HG02981 (cell line): ENCODE results near the gene BTF3L4.
"Not testable (repeated sequence)": the region's sequence is repeated elsewhere in the genome, so short reads cannot be mapped to it uniquely, and the experiment has no call there.

Experiments
- ATAC-seq: cut with Tn5 transposase; IDR thresholded peaks from one replicate; pipeline ENCODE4 v1.9.1; 2021; ENCODE audit warnings: mild to moderate bottlenecking, moderate library complexity; ENCODE audit not compliant: unreplicated experiment

The BTF3L4 gene

DNA sequence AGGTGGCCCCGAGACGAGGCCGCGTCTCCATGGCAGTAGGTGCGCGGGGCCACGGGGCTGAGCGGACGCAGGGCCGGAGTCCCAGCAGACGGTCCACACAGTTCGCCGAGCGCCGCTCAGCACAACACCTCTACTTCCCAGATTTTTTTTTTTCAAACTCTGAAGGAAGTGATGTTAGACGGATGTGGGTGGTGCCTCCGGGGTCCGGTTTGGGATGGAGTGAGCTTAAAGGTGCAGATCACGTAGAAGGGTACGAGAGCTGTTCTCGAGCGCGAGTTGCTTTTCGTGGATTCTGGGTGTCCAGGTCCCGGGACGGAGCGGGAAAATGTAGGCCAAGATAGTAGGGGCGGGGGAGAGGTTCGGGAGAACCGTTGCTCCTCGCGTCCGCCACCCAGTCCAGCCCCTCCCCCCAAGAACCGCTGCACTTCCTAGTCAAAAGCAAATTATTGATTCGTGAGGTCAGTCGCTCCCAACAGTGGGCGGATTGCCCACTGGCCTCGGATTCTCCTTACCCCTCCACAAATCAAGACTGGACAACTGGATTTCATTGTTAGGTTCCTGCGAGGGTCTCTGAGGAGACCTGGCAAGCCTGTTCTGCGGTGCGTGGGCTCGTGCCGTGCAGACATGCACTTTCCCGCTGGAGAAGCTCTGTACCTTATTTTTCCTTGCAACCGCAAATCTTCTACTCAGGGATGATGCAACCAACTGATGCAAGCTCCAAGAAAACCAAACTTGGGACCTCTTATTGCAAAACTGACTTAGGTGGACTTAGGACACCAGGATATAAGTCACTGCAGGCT lies 829 bp upstream of the BTF3L4 start, which contains the start of gene TXNDC12:
TXNDC12 (minus strand) TSS at position 126 of the 800 bp plus-strand sequence; CDS start at position 31, 95 bp downstream.
- no peak for ATAC-seq

DNA sequence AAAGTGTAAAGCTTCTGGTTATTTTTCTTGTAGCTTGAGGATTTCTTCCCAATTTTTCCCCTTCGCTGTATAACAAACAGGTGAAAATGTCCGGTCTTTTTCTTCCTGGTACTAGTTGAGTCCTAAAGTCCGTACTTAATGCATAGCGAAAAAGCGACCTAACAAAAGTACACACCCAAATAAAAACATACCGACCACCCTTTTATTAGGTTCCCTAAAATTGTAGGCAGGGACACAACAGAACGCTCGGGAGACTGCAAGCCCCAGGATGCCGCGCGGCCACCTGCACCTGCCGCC lies 281 bp upstream of the BTF3L4 start:
- no peak for ATAC-seq

DNA sequence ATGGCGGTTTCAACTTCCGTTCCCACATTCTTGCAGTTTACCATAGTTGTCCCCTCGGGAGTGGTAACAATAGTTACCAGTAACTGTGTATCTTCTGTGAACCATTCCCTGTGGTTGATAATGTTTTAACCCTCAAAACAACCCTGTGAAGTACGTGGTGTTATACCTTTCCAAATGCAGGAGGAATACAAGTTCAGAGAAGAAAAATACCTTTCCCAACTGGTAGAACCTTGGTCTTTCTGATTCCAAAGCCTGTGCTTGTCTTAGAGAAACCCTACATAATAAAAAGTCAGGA lies 789 bp downstream of the BTF3L4 start:
- peak; percentile 44 for ATAC-seq

DNA sequence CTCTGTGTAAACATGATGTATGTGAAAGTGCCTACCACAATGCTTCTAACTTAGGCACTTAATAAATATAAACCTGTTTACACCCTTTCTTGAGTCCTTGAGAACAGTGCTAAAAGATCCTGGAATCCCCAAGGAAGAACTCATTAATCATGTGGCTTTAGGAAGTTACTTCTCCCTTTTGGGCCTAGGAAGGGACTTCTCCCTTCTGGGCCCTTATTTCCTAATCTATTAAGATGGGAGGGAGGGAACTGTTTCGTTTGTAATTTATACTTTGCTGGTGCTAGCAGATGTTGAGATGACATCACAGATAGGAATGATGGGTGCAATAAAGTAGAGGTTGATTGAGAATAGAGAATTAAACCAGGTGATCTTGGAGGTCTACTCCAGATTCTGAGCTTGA lies 1.2 kb downstream of the BTF3L4 start:
- no peak for ATAC-seq

DNA sequence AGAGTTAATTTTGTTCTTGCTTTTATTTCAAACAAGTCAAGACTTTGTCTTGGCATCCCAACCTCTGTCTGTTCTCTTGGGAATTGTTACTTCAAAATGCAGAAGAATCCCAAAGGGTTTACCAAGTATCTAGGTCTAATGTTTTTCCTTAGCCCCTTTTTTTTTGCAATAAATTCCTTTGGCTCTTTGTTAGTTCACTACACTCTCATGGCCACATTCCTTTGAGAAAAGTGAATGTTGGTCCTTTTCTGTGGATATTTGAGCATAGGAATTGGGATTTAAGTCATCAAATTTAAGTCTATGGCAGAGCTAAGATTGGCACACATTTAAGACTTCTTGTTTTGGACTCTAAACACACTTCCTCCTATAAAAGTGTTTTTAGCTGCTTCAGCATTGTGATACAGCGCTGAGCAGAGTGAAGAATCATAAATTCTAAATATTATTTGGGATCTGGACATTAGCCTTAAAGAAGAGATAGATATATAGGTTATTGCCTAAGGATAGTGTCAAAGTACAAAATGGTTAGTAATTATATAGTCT lies 1.9 kb downstream of the BTF3L4 start:
- ATAC-seq = no peak

DNA sequence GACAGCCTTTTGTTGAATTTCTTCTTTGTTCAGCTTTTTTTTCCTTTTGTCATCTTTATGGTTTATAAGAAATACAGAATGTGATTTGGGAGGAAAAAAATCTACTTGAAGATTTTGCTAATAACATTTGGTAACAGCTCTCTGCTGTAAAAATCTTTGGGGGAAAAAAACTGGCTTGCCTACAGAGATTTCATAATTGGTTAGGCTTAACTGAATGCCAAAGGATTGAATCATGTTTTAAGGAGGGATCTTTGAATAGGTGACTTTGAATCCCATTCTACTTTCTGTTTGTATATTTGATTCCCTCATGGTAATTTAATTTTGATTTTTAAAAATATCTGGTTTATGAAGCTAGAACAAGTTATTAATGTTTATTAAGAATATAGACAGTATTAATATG lies 3.2 kb downstream of the BTF3L4 start:
- no peak for ATAC-seq

DNA sequence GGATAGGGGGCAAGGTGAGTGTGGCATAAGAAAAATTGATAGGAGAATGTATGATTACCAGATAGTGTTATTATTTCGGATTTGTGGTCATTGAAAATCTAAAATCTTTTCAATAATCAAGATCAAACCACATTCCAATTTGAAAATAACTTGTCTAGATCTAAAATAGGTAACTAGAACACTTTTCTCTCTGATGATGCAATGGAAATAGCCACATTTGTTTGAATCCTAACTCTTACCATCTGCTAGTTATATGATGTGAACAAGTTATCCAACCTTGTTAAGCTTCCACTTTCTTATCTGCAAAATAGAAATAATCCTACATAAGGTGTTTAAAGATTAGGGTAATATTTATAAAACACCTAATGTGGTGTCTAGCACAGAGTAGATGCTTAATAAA lies 3.8 kb downstream of the BTF3L4 start:
- no peak for ATAC-seq

DNA sequence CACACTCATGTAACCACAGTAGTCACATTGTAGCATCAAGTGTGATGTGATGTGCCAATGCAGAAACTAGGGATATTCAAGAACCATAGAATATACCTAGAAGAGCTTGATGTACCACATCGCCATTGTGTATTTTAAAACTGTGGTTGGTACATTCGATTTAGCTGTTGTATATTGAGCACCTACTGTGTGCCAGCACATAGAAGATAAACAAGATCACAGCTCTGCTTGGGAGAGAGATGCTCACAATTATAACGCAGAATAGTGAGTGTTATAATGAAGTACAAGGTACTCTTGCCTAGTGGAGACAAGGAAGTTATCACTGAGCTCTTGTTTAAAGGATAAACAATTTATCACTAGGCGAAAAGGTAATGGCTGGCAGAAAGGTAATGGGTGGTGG lies 4.7 kb downstream of the BTF3L4 start:
- ATAC-seq = no peak

DNA sequence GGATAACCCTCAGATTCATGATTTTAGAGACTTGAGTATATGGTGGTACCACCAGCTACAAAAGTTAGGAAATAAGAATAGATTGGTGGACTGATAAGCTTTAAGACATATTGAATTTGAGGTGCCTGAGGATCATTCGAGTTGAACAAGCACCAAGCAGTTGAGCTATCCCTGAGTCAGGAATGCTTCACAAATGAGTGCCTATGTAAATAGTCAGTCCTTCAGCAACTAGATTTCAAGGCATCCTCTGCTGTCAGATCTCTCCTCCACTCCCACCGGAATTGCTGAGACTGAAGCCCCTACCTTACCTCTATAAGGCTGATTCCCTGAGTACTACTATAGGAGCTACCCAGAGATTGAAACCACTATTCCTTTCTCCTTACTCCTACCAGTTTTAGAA lies 7.1 kb downstream of the BTF3L4 start:
- no peak for ATAC-seq

DNA sequence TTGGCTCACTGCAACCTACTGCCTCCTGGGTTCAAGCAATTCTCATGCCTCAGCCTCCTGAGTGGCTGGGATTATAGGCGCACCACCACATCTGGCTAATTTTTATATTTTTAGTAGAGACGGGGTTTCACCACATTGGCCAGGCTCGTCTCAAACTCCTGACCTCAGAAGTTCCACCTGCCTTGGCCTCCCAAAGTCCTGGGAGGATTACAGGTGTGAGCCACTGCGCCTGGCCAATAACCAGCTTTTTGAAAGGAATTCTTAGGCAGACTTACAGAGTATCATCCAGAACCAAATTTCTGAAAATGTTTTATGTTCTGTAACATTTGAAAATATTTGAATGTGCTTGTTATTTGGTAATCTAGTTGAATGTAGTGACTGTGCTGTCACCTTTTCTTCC lies 14.6 kb downstream of the BTF3L4 start:
- no peak for ATAC-seq

DNA sequence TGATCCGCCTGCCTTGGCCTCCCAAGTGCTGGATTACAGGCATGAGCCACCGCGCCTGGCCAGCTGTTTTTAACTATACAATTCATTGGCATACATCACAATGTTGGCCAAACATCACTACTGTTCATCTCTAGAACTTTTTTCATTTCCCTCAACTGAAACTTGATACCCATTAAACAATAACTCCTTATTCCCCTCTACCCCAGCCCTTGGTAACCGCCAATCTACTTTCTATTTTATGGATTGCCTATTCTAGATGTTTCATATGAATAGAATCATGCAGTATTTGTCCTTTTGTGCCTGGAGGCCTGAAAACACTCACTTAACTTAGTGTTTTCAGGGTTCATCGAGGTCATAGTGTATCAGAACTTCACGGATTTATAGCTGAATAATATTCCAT lies 16.2 kb downstream of the BTF3L4 start:
- ATAC-seq = no peak

DNA sequence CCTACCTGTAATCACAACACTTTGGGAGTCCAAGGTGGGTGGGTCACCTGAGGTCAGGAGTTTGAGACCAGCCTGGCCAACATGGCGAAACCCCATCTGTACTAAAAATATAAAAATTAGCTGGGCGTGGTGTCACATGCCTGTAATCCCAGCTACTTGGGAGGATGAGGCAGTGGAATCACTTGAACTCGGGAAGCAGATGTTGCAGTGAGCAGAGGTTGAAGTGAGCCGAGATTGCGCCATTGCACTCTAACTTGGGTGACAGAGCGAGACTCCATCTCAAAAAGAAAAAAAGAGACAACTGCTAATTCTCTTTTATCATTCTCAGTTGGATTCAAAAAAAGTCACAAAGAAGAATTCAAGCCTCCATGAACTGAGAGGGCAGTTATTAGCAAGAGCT lies 21.2 kb downstream of the BTF3L4 start:
- not testable (repeated sequence) for ATAC-seq

DNA sequence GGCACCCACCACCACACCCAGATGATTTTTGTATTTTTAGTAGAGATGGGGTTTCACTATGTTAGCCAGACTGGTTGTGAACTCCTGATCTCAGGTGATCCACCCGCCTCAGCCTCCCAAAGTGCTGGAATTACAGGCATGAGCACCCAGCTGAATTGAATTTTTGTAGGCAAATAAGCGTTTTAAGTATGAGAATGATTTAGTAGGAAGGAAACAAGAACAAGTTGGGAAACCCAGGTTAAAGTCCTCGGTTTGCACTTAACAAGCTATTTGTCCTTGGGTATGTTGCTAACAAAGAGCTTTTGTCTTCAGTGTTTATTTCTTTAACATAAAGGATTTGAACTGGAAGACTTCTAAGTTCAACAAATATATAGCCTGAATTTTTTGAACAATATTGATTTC lies 23.9 kb downstream of the BTF3L4 start:
- no peak for ATAC-seq

DNA sequence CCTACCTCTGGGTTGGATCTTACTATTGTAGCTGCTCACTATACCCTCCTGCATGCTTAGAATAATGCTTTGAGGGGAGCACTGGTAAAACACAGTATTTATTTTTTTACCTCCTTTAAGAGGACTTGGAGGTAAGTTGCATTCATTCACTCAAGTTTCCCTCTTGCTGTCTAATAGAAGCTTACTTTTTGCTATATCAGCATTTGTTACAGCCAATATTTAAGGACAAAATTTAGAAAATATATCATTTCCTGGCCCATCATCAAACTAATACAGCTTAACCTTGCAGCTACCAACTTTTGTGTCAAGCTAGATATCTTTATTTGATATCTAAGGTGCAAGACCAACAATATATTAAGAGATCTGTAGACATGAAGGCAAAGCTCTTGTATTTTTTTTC lies 31.8 kb downstream of the BTF3L4 start:
- ATAC-seq = not testable (repeated sequence)

DNA sequence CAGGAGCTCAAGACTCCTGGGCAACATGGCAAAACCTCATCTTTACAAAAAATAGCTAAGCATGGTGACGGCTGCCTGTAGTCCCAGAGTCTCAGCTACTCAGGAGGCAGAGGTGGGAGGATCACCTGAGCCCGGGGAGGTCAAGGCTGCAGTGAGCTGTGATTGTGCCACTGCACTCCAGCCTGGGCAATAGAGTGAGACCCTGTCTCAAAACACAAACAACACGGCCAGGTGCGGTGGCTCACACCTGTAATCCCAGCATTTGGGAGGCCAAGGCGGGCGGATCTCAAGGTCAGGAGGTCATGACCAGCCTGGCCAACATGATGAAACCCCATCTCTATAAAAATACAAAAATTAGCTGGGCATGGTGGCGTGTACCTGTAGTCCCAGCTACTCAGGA lies 38.2 kb downstream of the BTF3L4 start:
- ATAC-seq = not testable (repeated sequence)

DNA sequence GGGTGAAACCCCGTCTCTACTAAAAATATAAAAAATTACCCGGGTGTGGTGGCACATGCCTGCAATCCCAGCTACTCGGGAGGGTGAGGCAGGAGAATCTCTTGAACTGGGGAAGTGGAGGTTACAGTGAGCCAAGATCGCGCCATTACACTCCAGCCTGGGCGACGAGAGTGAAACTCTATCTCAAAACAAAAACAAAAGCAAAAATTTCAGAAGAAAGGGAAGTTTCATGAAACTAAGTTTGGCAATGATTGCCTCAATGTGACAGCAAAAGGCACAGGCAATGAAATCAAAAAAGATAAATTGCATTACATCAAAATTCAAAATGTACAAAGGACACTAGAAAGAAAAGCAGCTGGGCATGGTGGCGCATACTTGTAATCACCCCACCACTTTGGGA lies 40.1 kb downstream of the BTF3L4 start:
- ATAC-seq = no peak

DNA sequence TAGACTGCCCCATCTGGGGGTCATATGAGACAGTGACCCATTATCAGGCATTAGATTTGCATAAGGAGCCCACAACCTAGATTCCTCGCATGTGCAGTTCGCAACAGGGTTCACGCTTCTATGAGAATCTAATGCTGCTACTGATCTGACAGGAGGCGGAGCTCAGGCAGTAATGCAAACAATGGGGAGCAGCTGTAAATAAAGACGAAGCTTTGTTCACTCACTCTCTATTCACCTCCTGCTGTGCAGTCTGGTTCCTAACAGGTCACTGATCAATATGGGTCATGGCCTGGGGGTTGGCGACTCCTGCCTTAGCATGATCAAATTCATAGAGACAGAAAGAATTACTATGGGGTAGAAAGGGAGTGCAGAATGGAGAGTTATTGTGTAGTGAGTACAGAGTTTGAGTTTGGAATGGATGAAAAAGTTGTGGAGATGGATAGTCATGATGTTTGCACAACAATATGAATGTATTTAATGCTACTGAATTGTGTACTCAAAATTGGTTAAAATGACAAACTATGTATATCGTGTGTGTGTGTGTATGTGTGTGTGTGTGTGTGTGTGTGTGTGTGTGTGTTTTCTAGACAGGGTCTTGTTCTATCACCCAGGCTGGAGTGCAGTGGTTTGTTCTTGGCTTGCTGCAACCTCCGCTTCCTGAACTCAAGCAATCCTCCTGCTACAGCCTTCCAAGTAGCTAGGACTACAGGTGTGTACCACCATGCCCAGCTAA lies 42.2 kb downstream of the BTF3L4 start:
- no peak for ATAC-seq

DNA sequence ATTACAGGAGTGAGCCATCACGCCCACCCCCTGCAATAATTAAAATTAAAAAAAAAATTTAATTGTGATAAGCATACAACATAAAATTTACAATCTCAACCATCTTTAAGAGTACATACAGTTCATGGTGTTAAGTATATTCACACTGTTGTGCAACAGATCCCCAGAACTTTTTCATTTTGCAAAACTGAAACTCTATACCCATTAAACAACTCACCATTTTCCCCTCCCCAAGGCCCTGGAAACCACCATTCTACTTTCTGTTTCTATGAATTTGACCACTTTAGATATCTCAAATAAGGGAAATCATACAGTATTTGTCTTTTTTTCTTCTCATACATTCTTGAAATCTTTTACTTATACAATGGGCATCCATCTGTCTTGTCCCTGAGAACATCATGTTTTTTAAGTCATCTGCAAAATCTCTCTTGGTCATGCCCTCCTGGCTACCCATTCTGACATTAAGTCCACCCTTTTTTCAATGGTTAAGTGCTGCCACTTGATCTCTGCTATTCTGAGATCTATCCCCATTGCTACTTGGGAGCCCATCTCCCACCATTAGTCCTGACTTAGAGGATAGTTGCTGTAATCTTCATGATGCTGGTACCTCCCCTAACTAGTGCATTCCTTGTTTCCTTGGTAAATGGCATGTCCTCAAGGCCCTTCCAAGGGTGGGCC lies 46.4 kb downstream of the BTF3L4 start:
- ATAC-seq = no peak

DNA sequence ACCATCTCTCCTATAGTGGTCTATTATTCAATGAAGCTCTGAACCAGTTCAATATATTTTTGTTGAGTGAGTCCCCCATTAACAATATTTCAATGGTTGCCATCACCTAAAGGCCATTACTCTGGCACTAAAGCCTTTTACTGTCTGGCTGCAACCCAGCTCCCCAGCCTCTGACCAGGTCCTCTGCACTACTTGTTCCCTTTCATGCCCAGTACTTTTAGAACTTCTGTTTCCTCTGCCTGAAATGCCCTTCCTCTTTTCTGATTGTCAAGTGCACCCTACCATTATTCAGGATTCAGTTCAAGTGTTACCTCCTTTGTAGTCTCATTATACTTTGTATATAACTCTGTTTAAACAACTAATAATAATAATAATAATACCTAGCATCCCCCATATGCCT lies 55.4 kb downstream of the BTF3L4 start:
- no peak for ATAC-seq

DNA sequence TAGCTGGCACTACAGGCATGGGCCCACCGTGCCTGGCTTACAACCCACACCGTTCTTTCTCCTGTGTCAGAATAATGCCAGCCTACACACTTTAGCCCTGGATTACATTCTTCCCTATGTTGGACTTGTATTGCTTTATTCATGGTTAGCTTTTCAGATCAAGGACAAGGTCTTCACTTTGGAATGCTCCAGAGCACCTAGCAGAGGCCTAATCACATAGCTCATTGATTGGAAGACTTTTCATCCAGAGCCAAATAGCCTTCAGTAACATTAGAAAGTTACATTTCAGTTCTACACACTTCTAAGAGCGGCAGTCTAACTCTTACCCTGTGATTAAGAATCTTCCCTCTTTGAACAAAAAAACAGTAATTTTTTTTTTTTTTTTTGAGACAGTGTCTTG lies 56.4 kb downstream of the BTF3L4 start:
- no peak for ATAC-seq

DNA sequence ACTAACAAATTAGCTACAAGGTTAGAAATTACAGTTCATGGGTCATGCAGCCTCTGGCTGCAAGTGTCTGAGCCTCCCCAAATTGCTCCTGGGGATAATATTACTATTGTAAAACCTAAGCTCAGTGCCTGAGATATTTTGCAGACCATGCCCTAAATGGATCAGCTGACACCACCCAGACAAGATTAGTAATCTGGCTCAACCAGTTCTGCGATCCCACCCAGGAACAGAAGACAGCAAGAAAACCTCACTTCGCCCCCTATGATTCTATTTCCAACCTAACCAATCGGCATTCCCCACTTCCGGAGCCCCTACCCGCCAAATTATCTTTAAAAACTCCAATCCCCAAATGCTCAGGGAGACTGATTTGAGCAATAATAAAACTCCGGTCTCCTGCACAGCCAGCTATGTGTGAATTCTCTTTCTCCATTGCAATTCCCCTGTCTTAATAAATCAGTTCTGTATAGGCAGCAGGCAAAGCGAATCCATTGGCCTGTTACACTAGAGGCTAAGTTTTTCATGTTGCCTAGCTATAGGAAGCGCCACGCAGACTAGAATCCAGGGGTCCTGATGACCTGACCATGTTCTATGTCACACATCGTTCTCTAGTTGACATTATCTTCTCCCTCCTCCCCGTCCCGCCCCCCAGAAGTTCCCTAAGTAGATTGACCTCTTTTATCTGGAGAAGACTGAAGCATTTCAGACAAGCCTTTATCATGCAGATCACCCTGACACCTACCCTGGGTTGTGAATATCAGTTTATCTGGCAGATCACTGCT lies 63.4 kb downstream of the BTF3L4 start:
- ATAC-seq = no peak
